Endothelial cell of umbilical vein (primary cell): ENCODE measurements around the gene FSTL1. TPM values are rescaled to one million over a fixed set of nuclear protein-coding genes. Genes with fewer than 3 reads are reported as not detected.

ENCODE experiments used
- BruUV-seq: library from RNA; stranded (reverse); fragments of 400-500 nt; replicated peaks from 2 replicates; lab custom pipeline; 2021; lab: Mats Ljungman, UMichigan
- CTCF ChIA-PET: fragments of 300-600, 350-600 bp; sonication (Branson Sonifier 250); formaldehyde crosslinking; loops from one replicate; lab custom pipeline; 2021; ENCODE audit warnings: antibody characterized with exemption, inconsistent platforms; lab: Charles Lee
- POLR2A ChIA-PET: fragments of 300-600, 350-600 bp; sonication (Branson Sonifier 250); formaldehyde crosslinking; loops from one replicate; lab custom pipeline; 2021; ENCODE audit warnings: antibody characterized with exemption, inconsistent platforms; lab: Charles Lee
- DNase-seq: peaks from one replicate; pipeline ENCODE4 v3.0.0-alpha.2; 2011; ENCODE audit warnings: low read depth, low spot score
- FAIRE-seq: peaks from 2 replicates; lab custom pipeline; 2011; peaks lifted over from hg19 to GRCh38; lab: Jason Lieb, UNC
- H2AFZ ChIP-seq: 2 replicates; pipeline ENCODE4 v1.6.0; 2012; ENCODE audit warnings: low read depth, low read length, control low read depth, inconsistent platforms
- H3K27ac ChIP-seq: 2 replicates; pipeline ENCODE4 v1.5.1; 2011; ENCODE audit warnings: low read depth, mild to moderate bottlenecking, control low read depth, low read length, moderate library complexity; ENCODE audit not compliant: insufficient read depth
- H3K27me3 ChIP-seq, 2 experiments: 2 replicates each; pipeline versions ENCODE4 v1.6.0 to v1.6.1; 2011; ENCODE audit warnings: low read length in 2 of 2, mixed read lengths in 1 of 2; ENCODE audit not compliant: control insufficient read depth in 2 of 2, insufficient read depth in 2 of 2
- H3K36me3 ChIP-seq, 2 experiments: 2 replicates in 1 of 2; 3 replicates in 1 of 2; pipeline ENCODE4 v1.5.1; 2011; ENCODE audit warnings: low read length in 2 of 2, mild to moderate bottlenecking in 1 of 2, moderate library complexity in 1 of 2; ENCODE audit not compliant: control insufficient read depth in 2 of 2, insufficient read depth in 2 of 2; ENCODE audit errors: extremely low read depth in 1 of 2
- H3K4me1 ChIP-seq: 3 replicates; pipeline ENCODE4 v1.5.1; 2011; ENCODE audit warnings: mild to moderate bottlenecking, low read length; ENCODE audit not compliant: control insufficient read depth, insufficient read depth; ENCODE audit errors: extremely low read depth
- H3K4me2 ChIP-seq: 2 replicates; pipeline ENCODE4 v1.6.1; 2011; ENCODE audit warnings: low read length, control low read depth, mixed read lengths; ENCODE audit not compliant: insufficient read depth
- H3K4me3 ChIP-seq, 3 experiments: fragments of 200-600 bp in 1 of 3; sonication (generic), shearing (Covaris generic) in 1 of 3; replicated peaks in 1 of 3; 2 replicates each; pipeline ENCODE4 v1.5.1; 2011 to 2016; ENCODE audit warnings: control low read depth in 3 of 3, low read length in 3 of 3, mild to moderate bottlenecking in 2 of 3, inconsistent platforms in 1 of 3, low read depth in 1 of 3, moderate library complexity in 1 of 3; ENCODE audit not compliant: insufficient read depth in 1 of 3
- H3K79me2 ChIP-seq: 2 replicates; pipeline ENCODE4 v1.6.0; 2012; ENCODE audit warnings: low read length, inconsistent platforms; ENCODE audit not compliant: control insufficient read depth, insufficient read depth
- H3K9ac ChIP-seq: replicated peaks from 2 replicates; pipeline ENCODE3; 2011; ENCODE audit warnings: low read length, control low read depth; ENCODE audit not compliant: insufficient read depth; ENCODE audit errors: extremely low read depth
- H3K9me1 ChIP-seq: replicated peaks from 3 replicates; pipeline ENCODE4 v1.6.0; 2011; ENCODE audit warnings: mild to moderate bottlenecking, low read length; ENCODE audit not compliant: control insufficient read depth, insufficient read depth; ENCODE audit errors: extremely low read depth
- H3K9me3 ChIP-seq: replicated peaks from 2 replicates; pipeline ENCODE4 v1.5.1; 2012; ENCODE audit warnings: low read length, inconsistent platforms; ENCODE audit not compliant: control insufficient read depth, insufficient read depth
- H4K20me1 ChIP-seq: replicated peaks from 2 replicates; pipeline ENCODE3; 2011; ENCODE audit warnings: mild to moderate bottlenecking, low read length; ENCODE audit not compliant: control insufficient read depth, insufficient read depth; ENCODE audit errors: extremely low read depth
- EZH2 ChIP-seq: IDR thresholded peaks from 2 replicates; pipeline ENCODE4 v1.6.1; 2012; ENCODE audit warnings: borderline replicate concordance, low read depth, mild to moderate bottlenecking, moderate library complexity, low read length, inconsistent platforms; ENCODE audit not compliant: severe bottlenecking
- FOS ChIP-seq: IDR thresholded peaks from 2 replicates; pipeline ENCODE4 v1.6.1; 2011; ENCODE audit warnings: mild to moderate bottlenecking, low read length, moderate library complexity, borderline replicate concordance; ENCODE audit not compliant: insufficient read depth
- GATA2 ChIP-seq: IDR thresholded peaks from 2 replicates; pipeline ENCODE4 v1.7.0; 2011; ENCODE audit warnings: low read depth, mild to moderate bottlenecking, moderate library complexity, mixed read lengths, low read length; ENCODE audit not compliant: insufficient read length, insufficient read depth
- JUN ChIP-seq: IDR thresholded peaks from 2 replicates; pipeline ENCODE4 v1.6.1; 2011; ENCODE audit warnings: borderline replicate concordance, low read depth; ENCODE audit not compliant: insufficient read length, insufficient read depth
- MYC ChIP-seq: IDR thresholded peaks from one replicate; pipeline ENCODE4 v1.6.1; 2011; ENCODE audit warnings: mild to moderate bottlenecking, low read depth, low read length
- POLR2A ChIP-seq: IDR thresholded peaks from 2 replicates; pipeline ENCODE4 v1.6.1; 2012; ENCODE audit warnings: low read depth, mild to moderate bottlenecking, control low read depth, low read length
- POLR2AphosphoS5 ChIP-seq: IDR thresholded peaks from 2 replicates; pipeline ENCODE4 v1.6.1; 2012; ENCODE audit warnings: low read depth, mild to moderate bottlenecking, control low read depth, low read length, moderate library complexity; ENCODE audit not compliant: insufficient read depth
- dilution Hi-C: fragments of 300-500 bp; cut with MboI; formaldehyde crosslinking; loops from one replicate; pipeline ENCODE4 v1.15.0; 2019; ENCODE audit warnings: low sequenced_read_pairs; ENCODE audit not compliant: extremely low pct_ligation_motif_present
- intact Hi-C: fragments of 100-400 bp; cut with micrococcal nuclease; formaldehyde crosslinking; loops from one replicate; pipeline ENCODE4 v1.10.0; 2022
- polyA plus RNA-seq, 4 experiments: library from polyadenylated mRNA; depleted of rRNA in 3 of 4; stranded (reverse) in 3 of 4; unstranded in 1 of 4; fragments of >200 nt; gene quantifications; 2 replicates each; pipeline versions ENCODE4 v1.2.1 to v1.2.3, GENCODE V29; 2011 to 2012; ENCODE audit warnings: missing spikeins in 1 of 4
- total RNA-seq: library from RNA; stranded (reverse); gene quantifications from 2 replicates; pipeline ENCODE4 v1.2.3, GENCODE V29; 2021
- TF ChIP-seq, protein P1 (sequence below), 2 donors: IDR thresholded peaks; 1 replicate in 1 of 2; 2 replicates in 1 of 2; pipeline ENCODE4 v1.5.1; 2011; ENCODE audit warnings: low read length in 2 of 2, mild to moderate bottlenecking in 2 of 2, moderate library complexity in 2 of 2, control low read depth in 1 of 2, inconsistent platforms in 1 of 2, low read depth in 1 of 2; ENCODE audit not compliant: insufficient read depth in 1 of 2; ENCODE audit errors: extremely low read depth in 1 of 2
- TF ChIP-seq, protein P2 (sequence below): IDR thresholded peaks from 2 replicates; pipeline ENCODE4 v1.6.1; 2011; ENCODE audit not compliant: insufficient read depth, insufficient read length

The FSTL1 gene
- total and polyA plus RNA-seq, 2 donors (not counting 3 experiments of a cell fraction or from before 2014, with no cell fraction given): 235 to 562 TPM

DNA sequence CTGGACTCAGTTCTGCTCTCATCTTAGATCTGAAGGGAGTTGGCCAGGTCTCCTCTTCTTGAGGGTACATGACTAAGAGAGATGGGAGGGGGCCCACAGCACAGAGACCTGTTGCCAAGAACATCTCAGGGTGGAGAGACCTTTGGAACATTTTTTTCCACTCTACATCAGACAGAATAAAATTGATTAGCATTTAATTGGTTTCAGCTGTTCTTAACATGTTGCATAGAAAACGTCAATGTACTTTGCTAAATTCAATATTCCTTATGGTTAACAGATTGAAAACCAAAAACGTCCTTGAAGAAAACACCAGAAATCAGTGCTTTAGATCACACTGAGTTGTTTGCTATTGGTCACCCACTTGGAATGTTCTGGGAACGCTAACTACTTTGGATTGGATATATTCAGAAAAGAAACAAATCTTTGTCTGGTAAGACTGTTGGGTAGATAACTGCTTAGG, 36.4 kb upstream of the FSTL1 start:
- no peaks in the 10 kb centered on the region for H3K79me2 ChIP-seq
- no peak overlapping the region for H3K4me2 ChIP-seq
- no peaks in the 10 kb centered on the region for H3K27me3 ChIP-seq
- no peaks in the 10 kb centered on the region for H3K4me1 ChIP-seq
- H3K27ac ChIP-seq: no peak overlapping the region
- CTCF ChIA-PET: no interaction called here
- dilution Hi-C loops: no loop called here
- FAIRE-seq: no peak
- H3K9ac ChIP-seq: no peak overlapping the region
- intact Hi-C loops: no loop called here
- H2AFZ ChIP-seq: no peak overlapping the region
- no peak for DNase-seq
- POLR2A ChIA-PET: no interaction called here
- no peaks in the 10 kb centered on the region for H3K9me3 ChIP-seq
- TF ChIP-seq GATA2 (no peak), MYC (no peak), POLR2AphosphoS5 (no peak), FOS (no peak), EZH2 (no peak), JUN (no peak), POLR2A (no peak)
- TF ChIP-seq, protein P1, sequence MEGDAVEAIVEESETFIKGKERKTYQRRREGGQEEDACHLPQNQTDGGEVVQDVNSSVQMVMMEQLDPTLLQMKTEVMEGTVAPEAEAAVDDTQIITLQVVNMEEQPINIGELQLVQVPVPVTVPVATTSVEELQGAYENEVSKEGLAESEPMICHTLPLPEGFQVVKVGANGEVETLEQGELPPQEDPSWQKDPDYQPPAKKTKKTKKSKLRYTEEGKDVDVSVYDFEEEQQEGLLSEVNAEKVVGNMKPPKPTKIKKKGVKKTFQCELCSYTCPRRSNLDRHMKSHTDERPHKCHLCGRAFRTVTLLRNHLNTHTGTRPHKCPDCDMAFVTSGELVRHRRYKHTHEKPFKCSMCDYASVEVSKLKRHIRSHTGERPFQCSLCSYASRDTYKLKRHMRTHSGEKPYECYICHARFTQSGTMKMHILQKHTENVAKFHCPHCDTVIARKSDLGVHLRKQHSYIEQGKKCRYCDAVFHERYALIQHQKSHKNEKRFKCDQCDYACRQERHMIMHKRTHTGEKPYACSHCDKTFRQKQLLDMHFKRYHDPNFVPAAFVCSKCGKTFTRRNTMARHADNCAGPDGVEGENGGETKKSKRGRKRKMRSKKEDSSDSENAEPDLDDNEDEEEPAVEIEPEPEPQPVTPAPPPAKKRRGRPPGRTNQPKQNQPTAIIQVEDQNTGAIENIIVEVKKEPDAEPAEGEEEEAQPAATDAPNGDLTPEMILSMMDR (IDR thresholded peaks at IDR 0.05; ENCODE audit: extremely low read depth in 1 of 2, insufficient read depth in 1 of 2, low read depth in 1 of 2, low read length in 2 of 2): no peak
- TF ChIP-seq, protein P2, sequence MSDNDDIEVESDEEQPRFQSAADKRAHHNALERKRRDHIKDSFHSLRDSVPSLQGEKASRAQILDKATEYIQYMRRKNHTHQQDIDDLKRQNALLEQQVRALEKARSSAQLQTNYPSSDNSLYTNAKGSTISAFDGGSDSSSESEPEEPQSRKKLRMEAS: no peak
- H3K4me3 ChIP-seq: no peak overlapping the region
- no peaks in the 10 kb centered on the region for H4K20me1 ChIP-seq
- no TSS peak for BruUV-seq
- no peaks in the 10 kb centered on the region for H3K9me1 ChIP-seq
- no peaks in the 10 kb centered on the region for H3K36me3 ChIP-seq
